Measurements from ENCODE around the gene EXT2. TPM values are rescaled to one million over a fixed set of nuclear protein-coding genes. Genes with fewer than 3 reads are reported as not detected.

The EXT2 gene
- total RNA-seq, 4 donors from 2014 or later = 52.6 to 116 (median 81.3) TPM

DNA sequence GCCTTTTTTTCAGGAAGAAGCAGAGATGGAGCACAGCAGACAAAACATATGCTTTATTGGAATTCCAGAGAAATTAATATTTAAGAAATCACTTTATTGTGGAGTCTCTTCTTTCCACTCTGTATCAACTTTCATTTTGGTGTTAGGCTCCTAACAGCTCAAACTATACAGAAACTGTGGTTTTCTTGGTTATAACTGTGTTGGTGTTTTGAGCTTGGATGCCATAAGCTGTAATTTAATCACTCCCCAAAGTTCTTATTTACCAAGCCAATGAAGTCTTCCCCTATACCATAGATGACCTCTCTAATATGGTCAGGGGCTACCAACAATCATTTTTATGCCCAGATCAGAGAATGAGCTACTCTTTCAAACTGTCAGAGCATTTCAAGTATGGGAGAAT lies 90.0 kb downstream of the EXT2 start:
- TF ChIP-seq, protein P1, sequence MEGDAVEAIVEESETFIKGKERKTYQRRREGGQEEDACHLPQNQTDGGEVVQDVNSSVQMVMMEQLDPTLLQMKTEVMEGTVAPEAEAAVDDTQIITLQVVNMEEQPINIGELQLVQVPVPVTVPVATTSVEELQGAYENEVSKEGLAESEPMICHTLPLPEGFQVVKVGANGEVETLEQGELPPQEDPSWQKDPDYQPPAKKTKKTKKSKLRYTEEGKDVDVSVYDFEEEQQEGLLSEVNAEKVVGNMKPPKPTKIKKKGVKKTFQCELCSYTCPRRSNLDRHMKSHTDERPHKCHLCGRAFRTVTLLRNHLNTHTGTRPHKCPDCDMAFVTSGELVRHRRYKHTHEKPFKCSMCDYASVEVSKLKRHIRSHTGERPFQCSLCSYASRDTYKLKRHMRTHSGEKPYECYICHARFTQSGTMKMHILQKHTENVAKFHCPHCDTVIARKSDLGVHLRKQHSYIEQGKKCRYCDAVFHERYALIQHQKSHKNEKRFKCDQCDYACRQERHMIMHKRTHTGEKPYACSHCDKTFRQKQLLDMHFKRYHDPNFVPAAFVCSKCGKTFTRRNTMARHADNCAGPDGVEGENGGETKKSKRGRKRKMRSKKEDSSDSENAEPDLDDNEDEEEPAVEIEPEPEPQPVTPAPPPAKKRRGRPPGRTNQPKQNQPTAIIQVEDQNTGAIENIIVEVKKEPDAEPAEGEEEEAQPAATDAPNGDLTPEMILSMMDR (IDR thresholded peaks at IDR 0.05) = no peak
- no peak for TF ChIP-seq POLR2A (IDR thresholded peaks at IDR 0.05)
- H3K9me3 ChIP-seq = no peaks in the 10 kb centered on the region
- H3K4me3 ChIP-seq = no peak overlapping the region
- intact Hi-C loops (cut with DNase I; ENCODE audit: low total_unique reads) = no loop called here
- H3K27me3 ChIP-seq = no peaks in the 10 kb centered on the region
- no peaks in the 10 kb centered on the region for H3K4me1 ChIP-seq
- no peaks in the 10 kb centered on the region for H3K36me3 ChIP-seq
- H3K27ac ChIP-seq = no peak overlapping the region
- DNase-seq = no peak

GRCh38 chr11:44186321-44186930 lies 90.9 kb downstream of the EXT2 start:
- Histone ChIP-seq H3K36me3 (no peaks in the 10 kb centered on the region), H3K27ac (no peak overlapping the region), H3K4me1 (no peaks in the 10 kb centered on the region), H3K9me3 (no peaks in the 10 kb centered on the region), H3K27me3 (no peaks in the 10 kb centered on the region), H3K4me3 (no peak overlapping the region)
- intact Hi-C loops (cut with DNase I; ENCODE audit: low total_unique reads) = no loop called here
- TF ChIP-seq, protein P1 (IDR thresholded peaks at IDR 0.05) = no peak
- no peak for TF ChIP-seq POLR2A (IDR thresholded peaks at IDR 0.05)
- no peak for DNase-seq

DNA sequence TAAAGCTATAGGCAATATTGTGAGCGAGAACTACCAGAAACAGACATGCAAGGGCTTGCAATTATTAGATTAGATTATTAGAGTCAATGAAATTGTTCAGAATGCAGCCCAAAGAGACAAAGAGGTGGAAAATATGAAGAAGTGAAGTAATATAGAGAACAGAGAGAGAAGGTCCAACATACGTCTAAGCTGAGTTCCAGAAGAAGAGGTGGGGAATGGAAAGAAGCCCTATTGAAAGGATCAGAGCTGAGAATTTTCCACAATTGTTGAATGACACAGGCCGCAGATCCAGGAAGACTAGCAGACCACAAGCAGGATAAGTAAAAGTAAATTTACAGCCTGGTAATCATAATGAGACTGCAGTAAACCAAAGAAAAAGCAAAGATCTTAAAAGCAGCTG lies 93.2 kb downstream of the EXT2 start:
- no peak overlapping the region for H3K27ac ChIP-seq
- DNase-seq = no peak
- no peaks in the 10 kb centered on the region for H3K9me3 ChIP-seq
- intact Hi-C loops (cut with DNase I; ENCODE audit: low total_unique reads) = no loop called here
- H3K27me3 ChIP-seq = no peaks in the 10 kb centered on the region
- H3K36me3 ChIP-seq = no peaks in the 10 kb centered on the region
- H3K4me1 ChIP-seq = no peaks in the 10 kb centered on the region
- no peak overlapping the region for H3K4me3 ChIP-seq
- no peak for TF ChIP-seq POLR2A (IDR thresholded peaks at IDR 0.05)
- TF ChIP-seq, protein P1 (IDR thresholded peaks at IDR 0.05) = no peak

DNA sequence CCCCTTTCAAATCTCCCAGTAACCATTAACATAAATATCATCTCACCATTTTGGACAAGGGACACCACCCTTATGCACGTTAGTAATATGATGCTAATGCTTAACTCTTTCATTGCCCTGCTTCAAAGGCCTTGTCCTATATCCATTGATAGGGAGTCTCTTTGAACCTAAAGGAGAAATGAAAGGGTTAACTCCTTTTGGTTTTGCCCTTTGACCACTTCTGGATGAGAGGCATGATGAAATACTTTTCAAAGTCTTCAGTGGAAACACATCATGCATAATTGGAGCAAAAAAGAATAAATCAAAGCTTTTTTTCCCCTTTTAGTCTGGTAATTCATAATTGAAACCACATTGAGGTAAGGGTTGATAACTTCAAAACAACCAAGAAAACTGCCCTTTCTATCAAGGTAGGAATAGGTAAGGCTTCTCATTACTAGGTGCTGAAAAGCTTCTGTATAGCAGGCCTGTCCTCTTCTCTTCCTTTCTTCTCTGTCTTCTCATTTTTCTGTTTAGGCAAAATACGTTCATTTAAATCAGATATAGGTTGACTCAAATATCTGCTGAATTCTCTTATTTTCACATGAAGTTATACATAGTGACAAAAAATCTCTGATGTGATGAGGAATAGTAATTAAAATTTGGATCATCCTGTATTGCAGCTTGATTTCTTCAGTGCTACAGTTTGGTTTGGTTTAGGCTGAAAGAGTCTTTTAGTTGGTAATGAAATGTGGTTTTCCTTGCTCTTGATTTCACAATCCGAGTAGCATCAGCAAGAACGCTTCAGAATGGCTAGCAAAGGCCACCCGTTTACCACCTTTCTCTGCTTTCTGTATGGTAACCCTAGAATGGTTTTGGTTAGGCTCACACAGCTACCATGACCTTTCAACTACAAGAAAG lies 94.8 kb downstream of the EXT2 start:
- intact Hi-C loops (cut with DNase I; ENCODE audit: low total_unique reads) = no loop called here
- TF ChIP-seq POLR2A (IDR thresholded peaks at IDR 0.05) = no peak
- TF ChIP-seq, protein P1 (IDR thresholded peaks at IDR 0.05) = no peak
- Histone ChIP-seq H3K27me3 (no peaks in the 10 kb centered on the region), H3K9me3 (no peaks in the 10 kb centered on the region), H3K27ac (no peak overlapping the region), H3K4me3 (no peak overlapping the region), H3K4me1 (no peaks in the 10 kb centered on the region), H3K36me3 (no peaks in the 10 kb centered on the region)
- no peak for DNase-seq

- Histone ChIP-seq H3K36me3 (no peaks in the 10 kb centered on the region), H3K27ac (no peak overlapping the region), H3K27me3 (no peaks in the 10 kb centered on the region), H3K9me3 (no peaks in the 10 kb centered on the region), H3K4me3 (no peak overlapping the region), H3K4me1 (no peaks in the 10 kb centered on the region)
- no peak for DNase-seq
- intact Hi-C loops (cut with DNase I; ENCODE audit: low total_unique reads) = no loop called here
- TF ChIP-seq, protein P1 (IDR thresholded peaks at IDR 0.05) = no peak
- no peak for TF ChIP-seq POLR2A (IDR thresholded peaks at IDR 0.05)
Measured at GRCh38 chr11:44190883-44191230, 95.4 kb downstream of the EXT2 start.
